BJ (cell line): Measurements from ENCODE around the gene LTB. TPM values are rescaled to one million over a fixed set of nuclear protein-coding genes. Genes with fewer than 3 reads are reported as not detected.
A peak's percentile ranks its signal among the peaks of the same experiment; 100 is the strongest.

Experiments used
- CTCF ChIA-PET: fragments of 350-600 bp; formaldehyde crosslinking; extraction: SDS; loops from one replicate; lab custom pipeline; 2021; ENCODE audit warnings: antibody characterized with exemption, inconsistent platforms; lab: Yijun Ruan, JAX
- POLR2A ChIA-PET: fragments of 300-600 bp; sonication (Branson Sonifier 250); formaldehyde crosslinking; extraction: SDS; loops from one replicate; lab custom pipeline; 2021; ENCODE audit warnings: antibody characterized with exemption; lab: Charles Lee
- DNase-seq: peaks from one replicate; pipeline ENCODE4 v3.0.0-alpha.2; 2011; ENCODE audit warnings: low read depth
- H3K27me3 ChIP-seq: 2 replicates; pipeline ENCODE4 v1.6.0; 2011; ENCODE audit warnings: low read length; ENCODE audit not compliant: control insufficient read depth, insufficient read depth
- H3K36me3 ChIP-seq: 2 replicates; pipeline ENCODE4 v1.5.1; 2011; ENCODE audit warnings: low read length; ENCODE audit not compliant: control insufficient read depth, insufficient read depth
- H3K4me3 ChIP-seq: 2 replicates; pipeline ENCODE4 v1.5.1; 2011; ENCODE audit warnings: low read depth, mild to moderate bottlenecking, control low read depth, low read length
- polyA plus RNA-seq: library from polyadenylated mRNA; depleted of rRNA; stranded (reverse); fragments of >200 nt; gene quantifications from 2 replicates; pipeline ENCODE4 v1.2.3, GENCODE V29; 2011
- TF ChIP-seq, protein P1 (sequence below): IDR thresholded peaks from 2 replicates; pipeline ENCODE4 v1.5.1; 2011; ENCODE audit warnings: low read depth, mild to moderate bottlenecking, control low read depth, inconsistent platforms, low read length, moderate library complexity; ENCODE audit not compliant: insufficient read depth

LTB gene
- polyA plus RNA-seq, 1 experiment = not detected

DNA sequence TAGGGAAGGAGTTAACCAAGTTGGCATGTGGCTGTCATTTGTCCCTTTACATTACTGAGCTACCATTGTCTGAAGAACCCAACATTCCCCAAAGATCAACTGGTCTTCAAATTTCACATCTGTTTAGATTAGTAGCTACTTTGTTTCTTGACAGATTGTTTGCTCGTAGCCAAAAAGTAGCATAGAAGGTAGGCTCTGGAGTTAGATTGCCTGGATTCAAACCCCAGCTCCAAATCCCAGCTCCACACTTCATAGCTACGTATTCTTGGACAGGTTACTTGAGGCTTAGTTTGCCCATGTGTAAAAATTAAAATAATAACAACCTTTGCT lies 33.7 kb downstream of the LTB start:
- TF ChIP-seq, protein P1, sequence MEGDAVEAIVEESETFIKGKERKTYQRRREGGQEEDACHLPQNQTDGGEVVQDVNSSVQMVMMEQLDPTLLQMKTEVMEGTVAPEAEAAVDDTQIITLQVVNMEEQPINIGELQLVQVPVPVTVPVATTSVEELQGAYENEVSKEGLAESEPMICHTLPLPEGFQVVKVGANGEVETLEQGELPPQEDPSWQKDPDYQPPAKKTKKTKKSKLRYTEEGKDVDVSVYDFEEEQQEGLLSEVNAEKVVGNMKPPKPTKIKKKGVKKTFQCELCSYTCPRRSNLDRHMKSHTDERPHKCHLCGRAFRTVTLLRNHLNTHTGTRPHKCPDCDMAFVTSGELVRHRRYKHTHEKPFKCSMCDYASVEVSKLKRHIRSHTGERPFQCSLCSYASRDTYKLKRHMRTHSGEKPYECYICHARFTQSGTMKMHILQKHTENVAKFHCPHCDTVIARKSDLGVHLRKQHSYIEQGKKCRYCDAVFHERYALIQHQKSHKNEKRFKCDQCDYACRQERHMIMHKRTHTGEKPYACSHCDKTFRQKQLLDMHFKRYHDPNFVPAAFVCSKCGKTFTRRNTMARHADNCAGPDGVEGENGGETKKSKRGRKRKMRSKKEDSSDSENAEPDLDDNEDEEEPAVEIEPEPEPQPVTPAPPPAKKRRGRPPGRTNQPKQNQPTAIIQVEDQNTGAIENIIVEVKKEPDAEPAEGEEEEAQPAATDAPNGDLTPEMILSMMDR = no peak
- ChIA-PET POLR2A (interaction anchor here (0.5 kb wide), 1 partner anchor 380 kb away, joined by 16 read pairs; no protein-coding TSS in a partner anchor), CTCF (interaction anchor here (1.2 to 17.0 kb wide), 5 partner anchors 11 to 61 kb away, joined by 3 to 433 read pairs (median 15); partner anchors contain the start of genes LST1, LTB, NCR3 and TNF)
- Histone ChIP-seq H3K36me3 (peaks cover 3% of the 10 kb centered on the region; the same call in 1 of the 2 replicates), H3K4me3 (peak overlapping the region; percentile 50; the same call in 1 of the 2 replicates), H3K27me3 (no peaks in the 10 kb centered on the region)
- no peak for DNase-seq

DNA sequence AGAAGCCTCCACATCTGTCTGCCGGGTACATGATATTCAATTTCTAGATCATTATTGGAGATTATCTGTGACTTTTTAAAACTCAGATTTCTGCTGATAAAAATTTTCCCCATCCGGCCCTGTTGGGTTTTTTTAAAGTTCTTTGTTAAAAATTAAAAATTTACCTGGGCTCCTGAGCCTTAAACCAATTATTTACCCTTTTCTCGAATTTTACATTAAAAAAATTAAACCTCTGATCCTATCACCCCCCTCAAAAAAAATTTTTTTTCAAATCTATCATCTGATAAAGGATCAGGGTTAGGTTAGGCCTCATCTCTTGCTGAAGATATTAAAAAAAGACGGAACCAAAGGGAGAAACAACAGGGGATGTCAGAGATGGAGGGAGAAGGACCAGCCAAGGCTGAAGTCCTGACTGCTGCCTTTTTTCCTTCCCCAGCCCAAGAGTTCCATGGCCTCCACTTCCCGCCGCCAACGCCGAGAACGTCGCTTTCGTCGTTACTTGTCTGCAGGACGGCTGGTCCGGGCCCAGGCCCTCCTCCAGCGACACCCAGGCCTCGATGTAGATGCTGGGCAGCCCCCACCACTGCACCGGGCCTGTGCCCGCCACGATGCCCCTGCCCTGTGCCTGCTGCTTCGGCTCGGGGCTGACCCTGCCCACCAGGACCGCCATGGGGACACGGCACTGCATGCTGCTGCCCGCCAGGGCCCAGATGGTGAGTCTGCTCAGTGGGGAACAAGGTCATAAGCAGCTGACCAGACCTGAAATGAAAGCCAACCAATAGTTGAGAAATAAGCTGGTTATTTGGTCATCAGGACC lies 34.3 kb downstream of the LTB start:
- Histone ChIP-seq H3K36me3 (peaks cover 3% of the 10 kb centered on the region; the same call in 1 of the 2 replicates), H3K27me3 (no peaks in the 10 kb centered on the region), H3K4me3 (peak overlapping the region; percentile 50)
- POLR2A ChIA-PET = interaction anchor here (0.5 to 0.6 kb wide), 2 partner anchors 79 to 380 kb away, joined by 16 to 22 read pairs; no protein-coding TSS in a partner anchor
- TF ChIP-seq, protein P1 = no peak
- DNase-seq = no peak
- CTCF ChIA-PET = interaction anchor here (0.5 to 17.0 kb wide), 13 partner anchors 11 to 404 kb away, joined by 3 to 433 read pairs (median 3); partner anchors contain the start of genes LST1, LTB, NCR3 and TNF

DNA sequence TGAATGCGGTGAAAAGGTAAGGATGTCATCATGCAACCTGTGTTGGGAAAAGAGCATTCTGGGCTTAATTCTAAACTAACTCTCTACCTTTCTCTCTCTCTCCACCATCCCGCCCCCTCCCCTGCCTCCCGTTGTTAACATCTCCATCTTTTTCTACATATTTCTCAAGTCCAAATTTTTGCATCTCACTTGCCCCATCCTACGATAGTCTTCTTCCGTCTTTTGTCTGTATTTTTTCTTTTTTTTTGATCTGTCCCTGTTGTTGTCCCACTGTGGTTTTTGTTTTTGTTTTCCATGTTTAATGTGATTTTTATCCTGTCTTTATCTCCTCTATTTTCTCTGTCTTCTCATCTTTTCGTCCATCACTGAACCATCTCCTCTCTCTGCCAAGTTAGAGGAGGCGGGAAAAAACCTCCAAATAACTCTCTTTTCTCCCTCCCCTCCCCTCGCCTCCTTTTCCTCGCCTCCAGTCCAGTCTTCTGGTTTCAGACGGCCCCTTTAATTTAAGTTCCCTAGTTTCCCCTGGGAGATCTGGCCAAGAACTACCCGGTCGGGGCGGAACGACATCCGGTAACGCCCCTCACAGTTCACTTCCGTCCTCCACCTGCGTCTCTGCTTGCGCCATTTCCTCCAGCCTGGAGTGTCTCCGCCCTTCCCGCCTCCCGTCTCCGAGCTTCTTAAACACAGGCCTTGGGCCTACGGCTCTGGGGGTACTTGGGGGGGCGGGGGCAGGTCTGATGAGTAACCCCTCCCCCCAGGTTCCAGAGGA lies 35.1 kb downstream of the LTB start, which contains the start of gene NFKBIL1:
TSS of gene NFKBIL1 (plus strand) at position 651 of the 769 bp plus-strand sequence. CDS start at position 738, 87 bp downstream.
- ChIA-PET POLR2A (interaction anchor here (0.6 kb wide), 1 partner anchor 78 kb away, joined by 22 read pairs; no protein-coding TSS in a partner anchor), CTCF (interaction anchor here (0.5 to 17.0 kb wide), 23 partner anchors 12 to 933 kb away, joined by 3 to 433 read pairs (median 4); partner anchors contain the start of genes C6orf47, LST1, LTB and MCCD1)
- TF ChIP-seq, protein P1 = no peak
- Histone ChIP-seq H3K36me3 (peaks cover 3% of the 10 kb centered on the region; the same call in 1 of the 2 replicates), H3K27me3 (no peaks in the 10 kb centered on the region), H3K4me3 (peak within 1 kb of the TSS; percentile 50)
- peak; percentile 90 for DNase-seq

DNA sequence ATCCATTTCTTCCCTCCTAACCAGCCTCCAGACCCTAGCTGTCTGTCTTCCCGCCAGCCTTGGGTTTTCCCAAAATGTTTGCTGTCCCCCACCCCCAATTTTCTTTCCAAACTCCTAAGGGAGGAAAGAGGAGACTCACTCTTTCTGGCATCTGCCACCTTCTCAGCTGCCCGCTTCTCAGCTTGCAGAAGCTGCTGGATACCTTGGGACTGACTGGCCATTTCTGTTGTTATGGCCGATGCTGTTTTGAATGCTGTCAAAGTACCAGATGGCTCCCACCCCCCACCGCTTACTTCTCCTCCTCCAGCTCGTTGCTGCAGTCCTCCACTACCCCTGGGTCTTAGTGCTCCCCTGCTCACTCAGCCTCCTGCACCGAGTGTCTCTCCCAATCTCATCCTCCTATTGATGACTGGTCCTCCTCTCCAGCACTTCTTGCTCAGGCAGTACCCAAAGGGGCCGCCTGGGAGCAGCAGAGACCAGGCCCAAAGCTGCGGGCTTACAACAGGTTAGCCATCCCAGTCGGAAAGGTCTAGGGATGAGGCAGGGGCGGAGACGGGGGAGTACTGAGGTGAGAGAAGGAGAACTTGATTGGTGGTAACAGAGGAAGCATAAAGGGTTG lies 35.8 kb downstream of the LTB start, which contains the start of gene ATP6V1G2:
TSS of gene ATP6V1G2 (minus strand) at position 270 of the 619 bp plus-strand sequence. CDS start at position 221, 49 bp downstream.
- Histone ChIP-seq H3K27me3 (no peaks in the 10 kb centered on the region), H3K4me3 (peak within 1 kb of the TSS; percentile 50), H3K36me3 (peaks cover 3% of the 10 kb centered on the region; the same call in 1 of the 2 replicates)
- ChIA-PET POLR2A (no interaction called here), CTCF (interaction anchor here (0.6 to 17.0 kb wide), 26 partner anchors 11 to 932 kb away, joined by 3 to 433 read pairs (median 4); partner anchors contain the start of genes C6orf47, LST1, LTB and MCCD1)
- TF ChIP-seq, protein P1 = peak; percentile 100
- peak; percentile 62 for DNase-seq
